Activated T-cell treated with anti-CD3 and anti-CD28 coated beads, Interleukin-2, amount 50 U/mL, for 4 hours (primary cell): Measurements from ENCODE around the gene LOXL4. TPM values are rescaled to one million over a fixed set of nuclear protein-coding genes. Genes with fewer than 3 reads are reported as not detected.

Experiments
- ATAC-seq, 2 donors: fragments of 200-7000 bp; cut with Tn5 transposase; one replicate each; pipeline ENCODE4 v1.10.0; 2021
- DNase-seq: peaks from one replicate; pipeline ENCODE4 v3.0.0-alpha.2; 2020
- H3K27me3 Mint-ChIP-seq: one replicate; pipeline ENCODE4 v1.8.0; 2021; ENCODE audit warnings: low read depth, mixed read lengths
- H3K36me3 Mint-ChIP-seq: one replicate; pipeline ENCODE4 v1.8.0; 2022; ENCODE audit warnings: mixed read lengths; ENCODE audit not compliant: insufficient read depth
- H3K4me1 Mint-ChIP-seq: one replicate; pipeline ENCODE4 v1.8.0; 2021; ENCODE audit warnings: low read depth, mixed read lengths
- H3K4me3 Mint-ChIP-seq: one replicate; pipeline ENCODE4 v1.8.0; 2021; ENCODE audit warnings: mild to moderate bottlenecking, moderate library complexity, mixed read lengths
- H3K9me3 Mint-ChIP-seq: one replicate; pipeline ENCODE4 v1.8.0; 2021; ENCODE audit warnings: mixed read lengths
- total RNA-seq, 3 donors: library from RNA; stranded (reverse); gene quantifications; one replicate each; pipeline ENCODE4 v1.2.1, GENCODE V29; 2021

Gene LOXL4
- total RNA-seq, 3 donors from 2014 or later = not detected

GRCh38 chr10:98226508-98227144 lies 41.4 kb downstream of the LOXL4 start:
- peaks cover 40% of the 10 kb centered on the region for H3K36me3 Mint-ChIP-seq
- ATAC-seq (no peak), DNase-seq (no peak)
- H3K9me3 Mint-ChIP-seq = peaks cover 5% of the 10 kb centered on the region
- H3K4me3 Mint-ChIP-seq = no peak overlapping the region
- H3K27me3 Mint-ChIP-seq = no peaks in the 10 kb centered on the region
- peaks cover 20% of the 10 kb centered on the region for H3K4me1 Mint-ChIP-seq

- Mint-ChIP-seq H3K4me1 (peaks cover 14% of the 10 kb centered on the region), H3K9me3 (peaks cover 6% of the 10 kb centered on the region), H3K4me3 (no peak overlapping the region), H3K36me3 (peaks cover 30% of the 10 kb centered on the region), H3K27me3 (no peaks in the 10 kb centered on the region)
- DNase-seq = no peak
- ATAC-seq = no peak
Measured at GRCh38 chr10:98224996-98225395, 43.0 kb downstream of the LOXL4 start.

GRCh38 chr10:98224509-98224908 lies 43.5 kb downstream of the LOXL4 start:
- Mint-ChIP-seq H3K9me3 (peaks cover 11% of the 10 kb centered on the region), H3K27me3 (no peaks in the 10 kb centered on the region), H3K4me1 (peaks cover 14% of the 10 kb centered on the region), H3K36me3 (peaks cover 35% of the 10 kb centered on the region), H3K4me3 (no peak overlapping the region)
- DNase-seq (no peak), ATAC-seq (no peak)

GRCh38 chr10:98223874-98224273 lies 44.1 kb downstream of the LOXL4 start:
- peaks cover 39% of the 10 kb centered on the region for H3K36me3 Mint-ChIP-seq
- no peak overlapping the region for H3K4me3 Mint-ChIP-seq
- H3K9me3 Mint-ChIP-seq = peaks cover 17% of the 10 kb centered on the region
- H3K4me1 Mint-ChIP-seq = peaks cover 11% of the 10 kb centered on the region
- H3K27me3 Mint-ChIP-seq = no peaks in the 10 kb centered on the region
- ATAC-seq = no peak
- DNase-seq = no peak

- no peaks in the 10 kb centered on the region for H3K27me3 Mint-ChIP-seq
Measured at GRCh38 chr10:98217801-98218200, 50.2 kb downstream of the LOXL4 start.

GRCh38 chr10:98215373-98215772 lies 52.6 kb downstream of the LOXL4 start:
- Mint-ChIP-seq H3K27me3 (no peaks in the 10 kb centered on the region), H3K4me3 (no peak overlapping the region), H3K9me3 (peaks cover 33% of the 10 kb centered on the region), H3K36me3 (peaks cover 59% of the 10 kb centered on the region), H3K4me1 (peaks cover 28% of the 10 kb centered on the region)
- ATAC-seq (no peak), DNase-seq (no peak)

More at GRCh38 chr10:98217801-98218200, 50.2 kb downstream of the LOXL4 start:
- Mint-ChIP-seq H3K36me3 (peaks cover 44% of the 10 kb centered on the region), H3K9me3 (peaks cover 33% of the 10 kb centered on the region), H3K4me1 (peaks cover 19% of the 10 kb centered on the region), H3K4me3 (no peak overlapping the region)
- ATAC-seq (no peak), DNase-seq (no peak)

GRCh38 chr10:98213740-98214139 lies 54.3 kb downstream of the LOXL4 start:
- Mint-ChIP-seq H3K9me3 (peaks cover 20% of the 10 kb centered on the region), H3K27me3 (no peaks in the 10 kb centered on the region), H3K36me3 (peaks cover 58% of the 10 kb centered on the region), H3K4me3 (no peak overlapping the region), H3K4me1 (peaks cover 34% of the 10 kb centered on the region)
- no peak for DNase-seq
- no peak for ATAC-seq

- Mint-ChIP-seq H3K36me3 (peaks cover 57% of the 10 kb centered on the region), H3K27me3 (no peaks in the 10 kb centered on the region), H3K4me1 (peaks cover 34% of the 10 kb centered on the region), H3K4me3 (no peak overlapping the region), H3K9me3 (peaks cover 8% of the 10 kb centered on the region)
- DNase-seq (no peak), ATAC-seq (no peak)
Measured at GRCh38 chr10:98212196-98212595, 55.8 kb downstream of the LOXL4 start.

GRCh38 chr10:98209441-98209840 lies 58.6 kb downstream of the LOXL4 start:
- DNase-seq (no peak), ATAC-seq (no peak)
- no peaks in the 10 kb centered on the region for H3K27me3 Mint-ChIP-seq
- no peaks in the 10 kb centered on the region for H3K9me3 Mint-ChIP-seq
- H3K4me1 Mint-ChIP-seq = peaks cover 32% of the 10 kb centered on the region
- no peak overlapping the region for H3K4me3 Mint-ChIP-seq
- peaks cover 47% of the 10 kb centered on the region for H3K36me3 Mint-ChIP-seq

- DNase-seq (no peak), ATAC-seq (no peak)
- H3K4me1 Mint-ChIP-seq = peaks cover 31% of the 10 kb centered on the region
- no peaks in the 10 kb centered on the region for H3K27me3 Mint-ChIP-seq
- H3K4me3 Mint-ChIP-seq = no peak overlapping the region
- H3K9me3 Mint-ChIP-seq = no peaks in the 10 kb centered on the region
- peaks cover 43% of the 10 kb centered on the region for H3K36me3 Mint-ChIP-seq
Measured at GRCh38 chr10:98208925-98209324, 59.1 kb downstream of the LOXL4 start.

GRCh38 chr10:98205351-98205750 lies 62.6 kb downstream of the LOXL4 start:
- H3K4me1 Mint-ChIP-seq = peaks cover 15% of the 10 kb centered on the region
- ATAC-seq (no peak), DNase-seq (no peak)
- H3K27me3 Mint-ChIP-seq = no peaks in the 10 kb centered on the region
- peaks cover 34% of the 10 kb centered on the region for H3K36me3 Mint-ChIP-seq
- H3K9me3 Mint-ChIP-seq = no peaks in the 10 kb centered on the region
- H3K4me3 Mint-ChIP-seq = no peak overlapping the region

GRCh38 chr10:98202378-98202777 lies 65.6 kb downstream of the LOXL4 start:
- no peaks in the 10 kb centered on the region for H3K27me3 Mint-ChIP-seq
- ATAC-seq (no peak), DNase-seq (no peak)
- H3K4me3 Mint-ChIP-seq = no peak overlapping the region
- peaks cover 17% of the 10 kb centered on the region for H3K36me3 Mint-ChIP-seq
- H3K4me1 Mint-ChIP-seq = peaks cover 8% of the 10 kb centered on the region
- H3K9me3 Mint-ChIP-seq = no peaks in the 10 kb centered on the region

GRCh38 chr10:98201760-98202159 lies 66.2 kb downstream of the LOXL4 start:
- no peak for ATAC-seq
- Mint-ChIP-seq H3K9me3 (no peaks in the 10 kb centered on the region), H3K27me3 (no peaks in the 10 kb centered on the region), H3K4me3 (no peak overlapping the region), H3K4me1 (peaks cover 12% of the 10 kb centered on the region), H3K36me3 (peaks cover 19% of the 10 kb centered on the region)
- DNase-seq = no peak
